Kidney (tissue), 14 donors: ENCODE measurements around the gene SH3RF3. TPM values are rescaled to one million over a fixed set of nuclear protein-coding genes. Genes with fewer than 3 reads are reported as not detected.
A peak's percentile ranks its signal among the peaks of the same experiment; 100 is the strongest.

ENCODE experiments used
- DNase-seq, 5 donors: peaks; one replicate each; pipeline ENCODE4 v3.0.0-alpha.2; 2013 to 2020
- FAIRE-seq: peaks from 2 replicates; lab custom pipeline; 2012; peaks lifted over from hg19 to GRCh38; lab: Jason Lieb, UNC
- H3K27ac ChIP-seq, 2 donors: one replicate each; pipeline ENCODE4 v1.7.0; 2013; ENCODE audit warnings: low read depth in 2 of 2, low read length in 2 of 2, inconsistent platforms in 1 of 2
- H3K27me3 ChIP-seq: one replicate; pipeline ENCODE4 v1.7.1; 2013; ENCODE audit warnings: low read length, inconsistent platforms; ENCODE audit not compliant: control insufficient read depth, insufficient read depth
- H3K36me3 ChIP-seq, 3 donors: one replicate each; pipeline versions ENCODE4 v1.7.0 to v1.7.1; 2013; ENCODE audit warnings: low read length in 3 of 3, control low read depth in 1 of 3, inconsistent platforms in 1 of 3; ENCODE audit not compliant: insufficient read depth in 3 of 3, control insufficient read depth in 2 of 3
- H3K4me1 ChIP-seq, 3 donors: one replicate each; pipeline versions ENCODE4 v1.7.0 to v1.7.1; 2013; ENCODE audit warnings: low read length in 3 of 3, inconsistent platforms in 1 of 3, low read depth in 1 of 3; ENCODE audit not compliant: control insufficient read depth in 2 of 3, insufficient read depth in 2 of 3
- H3K4me3 ChIP-seq, 3 donors: one replicate each; pipeline versions ENCODE4 v1.7.0 to v1.8.1; 2013; ENCODE audit warnings: low read length in 3 of 3, control low read depth in 1 of 3, inconsistent platforms in 1 of 3
- H3K9ac ChIP-seq, 3 donors: one replicate each; pipeline versions ENCODE4 v1.7.0 to v1.7.1; 2013; ENCODE audit warnings: low read length in 3 of 3, control low read depth in 1 of 3, inconsistent platforms in 1 of 3
- H3K9me3 ChIP-seq, 3 donors: one replicate each; pipeline versions ENCODE4 v1.7.0 to v1.7.1; 2013; ENCODE audit warnings: low read length in 3 of 3, control low read depth in 1 of 3, inconsistent platforms in 1 of 3; ENCODE audit not compliant: control insufficient read depth in 2 of 3, insufficient read depth in 1 of 3
- CTCF ChIP-seq: IDR thresholded peaks from 3 replicates; pipeline ENCODE4 v1.5.1; 2012; ENCODE audit warnings: mild to moderate bottlenecking, moderate library complexity, borderline replicate concordance; ENCODE audit not compliant: insufficient read depth; ENCODE audit errors: extremely low read depth
- intact Hi-C: fragments of 100-400 bp; cut with DNase I; formaldehyde crosslinking; loops from one replicate; pipeline ENCODE4 v1.11.1; 2022
- polyA plus RNA-seq: library from polyadenylated mRNA; stranded (reverse); fragments of 350-450 nt; fragmentation: Illumina TruSeq; extraction: RNeasy Lipid Tissue Mini Kit (QIAGEN cat#74804); gene quantifications from one replicate; pipeline ENCODE4 v1.2.3, GENCODE V29; 2014; ENCODE audit warnings: low read depth, low replicate concordance; ENCODE audit not compliant: insufficient read depth
- total RNA-seq: library from RNA; stranded (reverse); fragmentation: NEBNext Ultra II Directional; extraction: Animal tissue kit (Norgen Biotek cat#: 25700); gene quantifications from one replicate; pipeline ENCODE4 v1.2.1, GENCODE V29; 2021
- donor health status: control.
- donor health status: control.
- donor health status: control.
- donor health status: control.
- donor health status: control.
- donor health status: DM: yes; HTN: yes; CAD: no.
- donor health status: Normal renal cell carcinoma (clear cell type).

The SH3RF3 gene
- total and polyA plus RNA-seq, 2 donors from 2014 or later, result 1.7 to 10.7 TPM

GRCh38 chr2:109248590-109248989 lies 119.6 kb downstream of the SH3RF3 start:
- intact Hi-C loops, result no loop called here
- Histone ChIP-seq H3K27ac (no peak overlapping the region), H3K9ac (no peak overlapping the region), H3K4me3 (no peak overlapping the region), H3K36me3 (no peaks in the 10 kb centered on the region), H3K4me1 (peaks cover 0 to 7% (median 0%) of the 10 kb centered on the region in 3 donors), H3K9me3 (no peaks in the 10 kb centered on the region), H3K27me3 (no peaks in the 10 kb centered on the region)
- DNase-seq (no peak), FAIRE-seq (no peak)
- no peak for TF ChIP-seq CTCF

- Histone ChIP-seq H3K4me3 (no peak overlapping the region), H3K27me3 (no peaks in the 10 kb centered on the region), H3K36me3 (no peaks in the 10 kb centered on the region), H3K27ac (no peak overlapping the region), H3K9me3 (no peaks in the 10 kb centered on the region), H3K4me1 (peaks cover 0 to 11% (median 0%) of the 10 kb centered on the region in 3 donors), H3K9ac (no peak overlapping the region)
- FAIRE-seq (no peak), DNase-seq (peak in 2 of 5 donors; percentile 44 to 70)
- intact Hi-C loops, result no loop called here
- TF ChIP-seq CTCF, result no peak
Measured at GRCh38 chr2:109253217-109253616, 124.2 kb downstream of the SH3RF3 start.

- DNase-seq (peak in 1 of 5 donors; percentile 26), FAIRE-seq (no peak)
- no peaks in the 10 kb centered on the region for H3K36me3 ChIP-seq
- H3K27me3 ChIP-seq, result no peaks in the 10 kb centered on the region
- no peak overlapping the region for H3K4me3 ChIP-seq
- intact Hi-C loops, result no loop called here
- no peak overlapping the region for H3K27ac ChIP-seq
- no peak overlapping the region for H3K9ac ChIP-seq
- no peaks in the 10 kb centered on the region for H3K9me3 ChIP-seq
- peaks cover 0 to 11% (median 5%) of the 10 kb centered on the region in 3 donors for H3K4me1 ChIP-seq
- TF ChIP-seq CTCF, result no peak
Measured at GRCh38 chr2:109254174-109254904, 125.3 kb downstream of the SH3RF3 start.
